Pulmonary artery endothelial cell (primary cell): ENCODE measurements around the gene SLC13A3. TPM values are rescaled to one million over a fixed set of nuclear protein-coding genes. Genes with fewer than 3 reads are reported as not detected.

ENCODE experiments used
- DNase-seq: peaks from one replicate; pipeline ENCODE4 v3.0.0-alpha.2; 2011; ENCODE audit warnings: low read depth, low spot score
- total RNA-seq: library from RNA; depleted of rRNA; stranded (reverse); fragments of >200 nt; gene quantifications from 2 replicates; pipeline ENCODE4 v1.2.3, GENCODE V29; 2014

Gene SLC13A3
- total RNA-seq, 1 donor from 2014 or later, result 0.40 TPM

GRCh38 chr20:46657137-46657536 is 5.9 kb upstream of the SLC13A3 start:
- DNase-seq, result no peak

- no peak for DNase-seq
Observed at GRCh38 chr20:46652699-46653098, 1.4 kb upstream of the SLC13A3 start.

- DNase-seq, result no peak
Observed at GRCh38 chr20:46650575-46651090, 626 bp downstream of the SLC13A3 start.

GRCh38 chr20:46649965-46650542 is 1.2 kb downstream of the SLC13A3 start:
- DNase-seq, result no peak

- DNase-seq, result no peak
Observed at GRCh38 chr20:46649650-46649949, 1.7 kb downstream of the SLC13A3 start.

- DNase-seq, result no peak
Observed at GRCh38 chr20:46648903-46649649, 2.2 kb downstream of the SLC13A3 start.

- no peak for DNase-seq
Observed at GRCh38 chr20:46647469-46647868, 3.8 kb downstream of the SLC13A3 start.

- DNase-seq, result no peak
Observed at GRCh38 chr20:46646659-46647380, 4.4 kb downstream of the SLC13A3 start.

- DNase-seq, result no peak
Observed at GRCh38 chr20:46646122-46646521, 5.1 kb downstream of the SLC13A3 start.

- no peak for DNase-seq
Observed at GRCh38 chr20:46644733-46645132, 6.5 kb downstream of the SLC13A3 start.

GRCh38 chr20:46644160-46644559 is 7.1 kb downstream of the SLC13A3 start:
- no peak for DNase-seq

- DNase-seq, result no peak
Observed at GRCh38 chr20:46642969-46643343, 8.3 kb downstream of the SLC13A3 start.

- no peak for DNase-seq
Observed at GRCh38 chr20:46642265-46642968, 8.8 kb downstream of the SLC13A3 start.

GRCh38 chr20:46641424-46641823 is 9.8 kb downstream of the SLC13A3 start:
- no peak for DNase-seq

GRCh38 chr20:46640536-46641311 is 10.5 kb downstream of the SLC13A3 start:
- DNase-seq, result no peak

GRCh38 chr20:46640044-46640443 is 11.2 kb downstream of the SLC13A3 start:
- no peak for DNase-seq

- no peak for DNase-seq
Observed at GRCh38 chr20:46639587-46639986, 11.7 kb downstream of the SLC13A3 start.

- no peak for DNase-seq
Observed at GRCh38 chr20:46638898-46639274, 12.4 kb downstream of the SLC13A3 start.

GRCh38 chr20:46638134-46638897 is 12.9 kb downstream of the SLC13A3 start:
- no peak for DNase-seq

GRCh38 chr20:46637427-46638133 is 13.7 kb downstream of the SLC13A3 start:
- DNase-seq, result no peak
